Measurements from ENCODE around the gene C2CD2.

Gene C2CD2

DNA sequence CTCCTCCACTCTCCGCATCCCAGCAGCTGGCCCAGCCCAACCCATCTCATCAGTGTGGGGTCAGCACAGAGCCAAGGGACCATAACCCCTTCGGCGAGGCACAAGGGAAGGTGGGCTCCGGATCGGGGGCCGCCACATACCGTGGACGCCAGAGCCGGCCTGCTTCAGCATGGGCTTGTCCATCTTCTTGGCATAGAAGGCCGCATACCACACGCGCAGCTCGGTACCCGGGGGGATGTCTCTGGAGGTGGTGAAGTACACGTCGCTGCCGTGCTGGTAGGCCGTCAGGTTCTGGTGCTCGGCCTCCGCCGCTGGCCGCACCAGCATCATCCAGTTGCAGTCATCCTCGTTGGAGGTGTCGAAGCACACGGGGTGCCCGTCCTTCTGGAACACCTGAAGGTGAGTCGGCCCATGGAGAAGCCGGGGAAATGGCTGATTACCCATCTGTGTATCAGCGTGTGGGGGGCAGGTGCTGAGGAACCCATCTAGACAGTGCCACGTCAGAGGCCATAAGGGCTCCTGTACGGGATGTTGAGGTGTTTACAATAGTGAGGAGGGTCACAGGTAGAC, 99.3 kb downstream of the C2CD2 start:
- Histone ChIP-seq H3K9me3 (ENCODE audit: insufficient read depth, low read depth, low read length) (no peaks in the 10 kb centered on the region), H3K79me2 (ENCODE audit: control insufficient read depth, insufficient read depth, low read length, poor library complexity) (no peaks in the 10 kb centered on the region), H4K12ac (ENCODE audit: low read depth, low read length) (no peak overlapping the region), H2BK12ac (ENCODE audit: low read length) (no peak overlapping the region), H3K14ac (ENCODE audit: low read length) (no peak overlapping the region), H3K79me1 (ENCODE audit: low read length) (no peaks in the 10 kb centered on the region), H2BK120ac (ENCODE audit: insufficient read depth, low read length, poor library complexity) (no peak overlapping the region), H3K23ac (ENCODE audit: low read length) (no peak overlapping the region), H4K8ac (ENCODE audit: low read depth, low read length) (no peak overlapping the region), H3K18ac (ENCODE audit: low read length) (no peak overlapping the region), H3K9ac (ENCODE audit: low read length) (no peak overlapping the region), H3K4me2 (ENCODE audit: low read length) (no peak overlapping the region), H2AFZ (ENCODE audit: insufficient read depth, low read length, poor library complexity) (no peak overlapping the region), H3K27me3 (ENCODE audit: insufficient read depth, low read length) (no peaks in the 10 kb centered on the region), H3K27ac (ENCODE audit: low read depth, low read length) (no peak overlapping the region), H2AK5ac (ENCODE audit: low read length) (no peak overlapping the region), H3K4me3 (ENCODE audit: low read depth, low read length) (no peak overlapping the region), H3K4ac (ENCODE audit: low read depth, low read length) (no peak overlapping the region), H3K36me3 (ENCODE audit: control insufficient read depth in 1 of 2, insufficient read depth in 2 of 2, low read length in 2 of 2) (peaks cover 23 to 32% of the 10 kb centered on the region in 2 experiments), H4K91ac (ENCODE audit: low read depth, low read length) (no peak overlapping the region), H3K4me1 (ENCODE audit: control insufficient read depth in 1 of 2, insufficient read depth in 2 of 2, low read length in 2 of 2) (no peaks in the 10 kb centered on the region), H2BK5ac (ENCODE audit: low read depth, low read length, poor library complexity) (no peak overlapping the region)
- DNase-seq, result no peak
- WGBS (ENCODE audit: extremely low coverage, insufficient coverage, insufficient read length), result no CpG with 5 or more reads among the region's 31 CpGs

DNA sequence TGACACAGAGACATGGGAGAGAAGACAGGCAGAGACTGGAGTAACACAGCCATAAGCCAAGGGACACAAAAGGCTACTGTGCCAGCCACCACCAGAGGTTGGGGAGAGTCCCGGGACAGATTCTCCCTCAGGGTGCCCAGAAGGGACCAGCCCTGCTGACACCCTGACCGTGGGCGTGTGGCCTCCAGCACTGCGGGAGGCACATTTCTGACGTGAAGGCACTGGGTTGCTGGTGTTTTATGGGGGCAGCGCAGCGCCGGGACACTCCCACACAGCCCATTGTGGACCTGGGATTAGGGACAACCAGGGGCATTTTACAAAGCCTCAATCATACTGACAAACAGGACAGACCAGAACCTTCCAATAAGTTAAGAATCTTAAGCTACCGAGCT, 100.9 kb downstream of the C2CD2 start:
- H3K4ac ChIP-seq (ENCODE audit: low read depth, low read length), result no peak overlapping the region
- no peak overlapping the region for H2BK12ac ChIP-seq (ENCODE audit: low read length)

DNA sequence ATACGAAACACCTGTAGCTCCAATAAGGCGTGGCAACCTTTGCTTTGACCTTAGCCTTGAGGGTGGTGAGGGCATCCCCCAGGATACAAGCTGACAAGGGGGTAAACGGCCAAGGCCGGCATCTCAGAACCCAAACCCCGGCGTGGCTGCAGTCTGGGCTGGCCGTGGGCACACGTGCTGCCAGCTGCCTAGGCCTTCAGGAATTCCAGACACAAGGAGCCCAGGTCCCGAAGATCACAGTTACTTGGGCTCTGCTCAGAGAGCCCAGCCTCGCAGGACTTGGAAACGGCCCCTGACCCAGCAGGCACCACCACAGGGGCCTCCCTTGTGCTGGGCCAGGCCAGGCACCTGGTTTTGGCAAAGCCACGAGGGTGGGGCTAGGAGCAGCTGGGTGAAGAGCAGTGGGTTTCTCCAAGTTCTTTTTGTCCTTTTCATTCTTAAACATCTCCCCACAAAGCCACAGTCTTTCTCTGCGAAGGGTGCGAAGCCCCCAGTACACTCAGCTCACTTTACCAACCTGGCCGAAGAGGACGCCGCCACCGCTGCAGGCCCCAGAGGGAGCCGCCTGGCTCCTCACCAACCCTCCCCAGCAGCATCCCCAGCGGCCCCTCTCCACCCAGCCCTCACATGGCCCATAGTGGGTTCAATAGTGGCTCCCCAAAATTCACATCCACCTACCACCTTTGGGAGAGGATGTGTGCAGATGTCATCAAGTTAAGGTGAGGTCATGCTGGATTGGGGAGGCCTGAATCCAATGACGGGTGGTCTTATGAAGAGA, 101.5 kb downstream of the C2CD2 start:
- Histone ChIP-seq H3K36me3 (ENCODE audit: control insufficient read depth in 1 of 2, insufficient read depth in 2 of 2, low read length in 2 of 2) (peaks cover 16 to 24% of the 10 kb centered on the region in 2 experiments), H2AK5ac (ENCODE audit: low read length) (no peak overlapping the region), H3K9me3 (ENCODE audit: insufficient read depth, low read depth, low read length) (no peaks in the 10 kb centered on the region), H3K4me1 (ENCODE audit: control insufficient read depth in 1 of 2, insufficient read depth in 2 of 2, low read length in 2 of 2) (no peaks in the 10 kb centered on the region), H3K79me1 (ENCODE audit: low read length) (no peaks in the 10 kb centered on the region), H2BK5ac (ENCODE audit: low read depth, low read length, poor library complexity) (no peak overlapping the region), H3K4me3 (ENCODE audit: low read depth, low read length) (no peak overlapping the region), H3K27me3 (ENCODE audit: insufficient read depth, low read length) (no peaks in the 10 kb centered on the region), H4K91ac (ENCODE audit: low read depth, low read length) (no peak overlapping the region), H2BK120ac (ENCODE audit: insufficient read depth, low read length, poor library complexity) (no peak overlapping the region), H4K8ac (ENCODE audit: low read depth, low read length) (no peak overlapping the region), H2BK12ac (ENCODE audit: low read length) (no peak overlapping the region), H3K23ac (ENCODE audit: low read length) (no peak overlapping the region), H3K4ac (ENCODE audit: low read depth, low read length) (no peak overlapping the region), H3K14ac (ENCODE audit: low read length) (no peak overlapping the region), H2AFZ (ENCODE audit: insufficient read depth, low read length, poor library complexity) (no peak overlapping the region), H4K12ac (ENCODE audit: low read depth, low read length) (no peak overlapping the region), H3K79me2 (ENCODE audit: control insufficient read depth, insufficient read depth, low read length, poor library complexity) (no peaks in the 10 kb centered on the region), H3K18ac (ENCODE audit: low read length) (no peak overlapping the region), H3K4me2 (ENCODE audit: low read length) (no peak overlapping the region), H3K9ac (ENCODE audit: low read length) (no peak overlapping the region), H3K27ac (ENCODE audit: low read depth, low read length) (no peak overlapping the region)
- DNase-seq, result no peak
- no CpG with 5 or more reads among the region's 21 CpGs for WGBS (ENCODE audit: extremely low coverage, insufficient coverage, insufficient read length)

More for the DNA sequence above, 100.9 kb downstream of the C2CD2 start:
- Histone ChIP-seq H2AFZ (ENCODE audit: insufficient read depth, low read length, poor library complexity) (no peak overlapping the region), H3K36me3 (ENCODE audit: control insufficient read depth in 1 of 2, insufficient read depth in 2 of 2, low read length in 2 of 2) (peaks cover 16 to 24% of the 10 kb centered on the region in 2 experiments), H3K9ac (ENCODE audit: low read length) (no peak overlapping the region), H3K23ac (ENCODE audit: low read length) (no peak overlapping the region), H3K14ac (ENCODE audit: low read length) (no peak overlapping the region), H2BK120ac (ENCODE audit: insufficient read depth, low read length, poor library complexity) (no peak overlapping the region), H3K79me2 (ENCODE audit: control insufficient read depth, insufficient read depth, low read length, poor library complexity) (no peaks in the 10 kb centered on the region), H4K8ac (ENCODE audit: low read depth, low read length) (no peak overlapping the region), H3K4me2 (ENCODE audit: low read length) (no peak overlapping the region), H3K18ac (ENCODE audit: low read length) (no peak overlapping the region), H3K27me3 (ENCODE audit: insufficient read depth, low read length) (no peaks in the 10 kb centered on the region), H3K4me1 (ENCODE audit: control insufficient read depth in 1 of 2, insufficient read depth in 2 of 2, low read length in 2 of 2) (no peaks in the 10 kb centered on the region), H3K27ac (ENCODE audit: low read depth, low read length) (no peak overlapping the region), H3K4me3 (ENCODE audit: low read depth, low read length) (no peak overlapping the region), H2AK5ac (ENCODE audit: low read length) (no peak overlapping the region), H4K12ac (ENCODE audit: low read depth, low read length) (no peak overlapping the region), H4K91ac (ENCODE audit: low read depth, low read length) (no peak overlapping the region), H3K9me3 (ENCODE audit: insufficient read depth, low read depth, low read length) (no peaks in the 10 kb centered on the region), H2BK5ac (ENCODE audit: low read depth, low read length, poor library complexity) (no peak overlapping the region), H3K79me1 (ENCODE audit: low read length) (no peaks in the 10 kb centered on the region)
- no peak for DNase-seq
- WGBS (ENCODE audit: extremely low coverage, insufficient coverage, insufficient read length), result no CpG with 5 or more reads among the region's 9 CpGs

DNA sequence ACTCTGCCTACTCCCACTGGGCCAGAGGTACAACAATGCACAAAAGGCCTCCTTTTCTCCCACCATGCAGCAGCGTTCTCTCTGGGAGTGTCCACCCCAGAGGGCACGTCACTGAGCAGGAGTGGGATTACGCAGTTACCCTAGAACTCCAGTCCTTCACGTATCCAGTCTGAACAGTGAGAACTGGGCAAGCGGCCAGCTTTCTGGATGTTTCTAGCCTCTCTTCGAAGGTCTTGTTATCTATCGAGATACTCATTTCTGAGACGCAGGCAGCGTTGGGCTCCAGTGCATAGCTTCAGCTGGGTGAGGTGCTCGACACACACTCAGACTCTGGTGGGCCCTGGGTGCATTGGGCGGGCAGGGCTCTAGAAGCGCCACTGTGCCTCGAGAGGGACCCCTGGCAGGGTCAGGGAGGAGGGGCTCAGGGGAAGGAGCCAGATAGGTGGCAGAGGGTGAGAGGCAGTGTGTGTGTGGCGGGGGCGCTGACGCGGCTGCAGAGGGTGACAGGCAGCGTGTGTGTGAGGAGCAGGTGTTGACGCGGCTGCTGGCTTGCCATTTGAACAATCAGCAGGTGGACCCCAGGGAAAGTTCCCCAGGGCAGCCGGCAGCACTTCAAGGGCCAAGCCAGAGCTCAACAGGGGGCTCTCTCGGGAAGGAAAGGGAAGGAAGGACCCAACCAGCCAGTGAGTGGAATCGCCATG, 102.6 kb downstream of the C2CD2 start:
- H3K79me1 ChIP-seq (ENCODE audit: low read length), result no peaks in the 10 kb centered on the region
- H4K12ac ChIP-seq (ENCODE audit: low read depth, low read length), result no peak overlapping the region
- H3K18ac ChIP-seq (ENCODE audit: low read length), result no peak overlapping the region
- WGBS (ENCODE audit: extremely low coverage, insufficient coverage, insufficient read length), result no CpG with 5 or more reads among the region's 23 CpGs
- no peak overlapping the region for H3K23ac ChIP-seq (ENCODE audit: low read length)
- H4K91ac ChIP-seq (ENCODE audit: low read depth, low read length), result no peak overlapping the region
- no peak for DNase-seq
- no peak overlapping the region for H3K27ac ChIP-seq (ENCODE audit: low read depth, low read length)
- no peak overlapping the region for H3K4ac ChIP-seq (ENCODE audit: low read depth, low read length)
- no peak overlapping the region for H4K8ac ChIP-seq (ENCODE audit: low read depth, low read length)
- no peak overlapping the region for H2AK5ac ChIP-seq (ENCODE audit: low read length)
- no peak overlapping the region for H2BK5ac ChIP-seq (ENCODE audit: low read depth, low read length, poor library complexity)
- no peak overlapping the region for H2AFZ ChIP-seq (ENCODE audit: insufficient read depth, low read length, poor library complexity)
- no peaks in the 10 kb centered on the region for H3K79me2 ChIP-seq (ENCODE audit: control insufficient read depth, insufficient read depth, low read length, poor library complexity)
- no peak overlapping the region for H3K9ac ChIP-seq (ENCODE audit: low read length)
- no peak overlapping the region for H2BK120ac ChIP-seq (ENCODE audit: insufficient read depth, low read length, poor library complexity)
- H3K36me3 ChIP-seq (ENCODE audit: control insufficient read depth in 1 of 2, insufficient read depth in 2 of 2, low read length in 2 of 2), result peaks cover 18 to 22% of the 10 kb centered on the region in 2 experiments
- no peak overlapping the region for H2BK12ac ChIP-seq (ENCODE audit: low read length)
- H3K4me3 ChIP-seq (ENCODE audit: low read depth, low read length), result no peak overlapping the region
- H3K14ac ChIP-seq (ENCODE audit: low read length), result no peak overlapping the region
- no peaks in the 10 kb centered on the region for H3K27me3 ChIP-seq (ENCODE audit: insufficient read depth, low read length)
- peaks cover 0 to 3% of the 10 kb centered on the region in 2 experiments for H3K4me1 ChIP-seq (ENCODE audit: control insufficient read depth in 1 of 2, insufficient read depth in 2 of 2, low read length in 2 of 2)
- no peak overlapping the region for H3K4me2 ChIP-seq (ENCODE audit: low read length)
- H3K9me3 ChIP-seq (ENCODE audit: insufficient read depth, low read depth, low read length), result no peaks in the 10 kb centered on the region
